Adrenal gland (tissue), 12 donors: ENCODE data around the gene THUMPD3. TPM values are rescaled to one million over a fixed set of nuclear protein-coding genes. Genes with fewer than 3 reads are reported as not detected.

ENCODE experiments used
- DNase-seq, 7 donors: peaks; one replicate each; pipeline ENCODE4 v3.0.0-alpha.2; 2019 to 2020
- H3K27ac ChIP-seq, 5 donors: fragments of 200-600 bp; sonication (generic) in 4 of 5; 1 replicate in 3 of 5; 2 replicates in 2 of 5; pipeline versions ENCODE4 v1.5.1 to v1.8.0; 2016 to 2020; ENCODE audit warnings: mild to moderate bottlenecking in 1 of 5
- H3K27me3 ChIP-seq: fragments of 200-600 bp; 2 replicates; pipeline ENCODE4 v1.8.0; 2021
- H3K36me3 ChIP-seq, 2 donors: fragments of 200-600 bp; replicated peaks in 1 of 2; 1 replicate in 1 of 2; 2 replicates in 1 of 2; pipeline versions ENCODE4 v1.5.1 to v1.8.0; 2018 to 2022
- H3K4me1 ChIP-seq, 2 donors: fragments of 200-600 bp; replicated peaks in 1 of 2; 1 replicate in 1 of 2; 2 replicates in 1 of 2; pipeline versions ENCODE4 v1.5.1 to v1.8.0; 2018 to 2021
- H3K4me3 ChIP-seq, 4 donors: fragments of 200-600 bp; sonication (generic) in 3 of 4; one replicate each; pipeline ENCODE4 v1.5.1; 2016 to 2018
- H3K9me3 ChIP-seq, 3 donors: fragments of 200-600 bp; sonication (generic) in 1 of 3; replicated peaks in 1 of 3; 1 replicate in 2 of 3; 2 replicates in 1 of 3; pipeline versions ENCODE4 v1.5.1 to v1.8.0; 2016 to 2021
- CTCF ChIP-seq, 6 experiments: fragments of 450-650 bp in 4 of 6; fragments of 200-600 bp in 2 of 6; sonication (generic) in 1 of 6; IDR thresholded peaks; 1 replicate in 5 of 6; 2 replicates in 1 of 6; pipeline versions ENCODE4 v1.5.1 to v1.8.0; 2016 to 2021; ENCODE audit warnings: antibody characterized with exemption in 6 of 6, mild to moderate bottlenecking in 2 of 6, moderate library complexity in 1 of 6
- POLR2A ChIP-seq, 2 donors: fragments of 450-650 bp; IDR thresholded peaks; one replicate each; pipeline ENCODE4 v1.6.1; 2017; ENCODE audit warnings: antibody characterized with exemption in 2 of 2, mild to moderate bottlenecking in 2 of 2, moderate library complexity in 1 of 2
- WGBS, 4 donors: extraction: QIAGEN DNeasy Blood & Tissue Kit in 2 of 4; methylation state at CpG; one replicate each; pipeline versions ENCODE4 v1.1.5 to v1.1.7; 2013 to 2017; 5-methylcytosine and 5-hydroxymethylcytosine counted together
- intact Hi-C, 2 donors: fragments of 100-400 bp; cut with DNase I; formaldehyde crosslinking; loops; one replicate each; pipeline versions ENCODE4 v1.14.1 to v1.15.0; 2022 to 2023
- polyA plus RNA-seq, 3 donors: library from polyadenylated mRNA; stranded (reverse); fragments of 200-250 nt in 2 of 3; fragments of 350-450 nt in 1 of 3; fragmentation: Illumina TruSeq in 1 of 3; extraction: RNeasy Lipid Tissue Mini Kit (QIAGEN cat#74804) in 1 of 3; gene quantifications; one replicate each; pipeline ENCODE4 v1.2.3, GENCODE V29; 2013 to 2014
- total RNA-seq, 9 donors: library from RNA; depleted of rRNA in 4 of 9; stranded (reverse); fragments of >200 nt in 4 of 9; fragments of 120-200 nt in 1 of 9; fragmentation: NEBNext Ultra II Directional in 1 of 9; extraction: Animal tissue kit (Norgen Biotek cat#: 25700) in 1 of 9; gene quantifications; one replicate each; pipeline versions ENCODE4 v1.1.0 to v1.2.4, GENCODE V29; 2013 to 2023
- donor health status: healthy with polysubstance abuse.
- donor health status: Bipolar disorder and iron deficiency.
- donor health status: DM: yes; HTN: yes; CAD: no.
- donor health status: DM: no; HTN: no; CAD: no.
- donor health status: DM: no; HTN: no; CAD: no.
- donor health status: DM: yes; HTN: yes; CAD: no.

THUMPD3 gene
- total and polyA plus RNA-seq, 12 donors, result 20.1 to 84.3 (median 42.8) TPM

DNA sequence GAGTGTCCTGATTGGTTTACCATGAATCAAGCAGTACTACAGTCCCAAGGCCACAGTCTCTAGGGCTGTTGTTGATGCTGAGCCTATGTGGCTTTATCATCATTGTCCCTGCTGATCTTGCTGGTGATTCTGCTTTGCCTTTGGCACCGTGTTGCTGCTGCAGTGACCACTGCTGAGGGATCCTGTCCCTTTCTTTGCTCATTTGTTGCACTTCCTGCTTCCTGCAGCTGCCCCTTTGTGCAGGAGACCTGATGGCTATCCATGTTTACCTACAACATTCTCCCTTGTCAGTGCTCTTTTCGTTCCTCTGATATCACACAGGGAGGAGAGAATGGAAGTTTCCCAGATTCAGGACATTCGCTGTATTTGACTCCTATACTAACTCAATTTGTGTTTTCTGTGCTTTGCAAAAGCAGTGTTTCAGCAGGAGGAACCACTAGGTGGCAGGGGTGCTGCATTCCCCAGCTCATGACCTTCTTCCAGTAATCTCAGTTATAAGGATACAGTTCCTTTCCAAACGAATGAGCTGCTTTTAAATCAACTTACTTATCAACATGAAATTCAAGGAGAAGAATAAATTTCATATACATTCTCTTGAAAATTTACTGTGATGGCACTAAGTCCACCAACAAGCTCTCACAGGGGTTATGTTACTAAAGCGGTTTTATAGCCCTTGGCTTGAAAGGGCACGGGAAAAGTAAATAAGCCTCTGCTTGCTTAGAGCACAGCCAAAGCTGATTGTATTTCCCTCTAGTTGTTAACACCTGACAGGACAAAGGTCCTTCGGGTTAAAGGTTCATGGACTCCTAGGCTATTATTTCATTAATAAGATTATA lies 9.7 kb upstream of the THUMPD3 start:
- intact Hi-C loops, result no loop called here
- WGBS, 4 donors, result 18 to 21% (median 19%) methylated on average over 7 of the region's 7 CpGs
- H3K27ac ChIP-seq, result peak overlapping the region in 3 of 5 donors; percentile 28 to 59 (median 50)

DNA sequence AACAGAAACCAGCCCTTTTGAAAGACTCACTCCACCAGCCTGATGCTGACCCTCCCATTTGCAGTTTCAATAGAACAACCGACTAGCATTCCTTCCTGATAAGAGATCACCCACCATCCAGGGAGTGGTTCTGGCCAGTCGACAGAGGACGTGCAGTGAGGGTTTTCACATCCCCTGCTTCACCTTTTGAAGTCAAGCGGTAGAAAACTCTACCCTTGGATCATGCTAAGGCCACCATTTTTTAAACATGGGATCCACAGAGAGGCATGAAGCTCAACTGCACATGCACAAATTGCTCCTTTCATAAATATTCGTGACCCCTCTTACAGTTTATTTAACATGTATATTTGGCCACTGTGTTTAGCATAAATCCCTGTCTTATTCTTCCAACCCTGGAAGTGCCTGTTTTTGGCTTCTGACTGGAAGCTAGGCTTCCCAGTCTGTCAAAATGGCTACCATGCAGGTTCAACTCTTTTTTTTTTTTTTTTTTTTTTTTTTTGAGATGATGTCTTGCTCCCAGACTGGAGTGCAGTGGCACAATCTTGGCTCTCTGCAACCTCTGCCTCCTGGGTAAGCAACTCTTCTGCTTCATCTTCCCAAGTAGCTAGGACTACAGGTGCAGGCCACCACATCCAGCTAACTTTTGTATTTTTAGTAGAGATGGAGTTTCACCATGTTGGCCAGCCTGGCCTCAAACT lies 1.0 kb upstream of the THUMPD3 start:
- 69 to 91% (median 71%) methylated on average over 4 to 5 of the region's 5 CpGs for WGBS, 4 donors
- Histone ChIP-seq H3K27ac (peak overlapping the region in 2 of 5 donors; percentile 92 to 93), H3K27me3 (no peaks in the 10 kb centered on the region), H3K36me3 (peaks cover 0 to 15% of the 10 kb centered on the region in 2 donors), H3K4me1 (peaks cover 12 to 21% of the 10 kb centered on the region in 2 donors), H3K4me3 (peak overlapping the region in 1 of 4 donors; percentile 56), H3K9me3 (no peaks in the 10 kb centered on the region)
- TF ChIP-seq POLR2A (IDR thresholded peaks at IDR 0.05) (no peak), CTCF (IDR thresholded peaks at IDR 0.05) (no peak)
- no peak for DNase-seq
- intact Hi-C loops, result no loop called here

More for the DNA sequence above, 9.7 kb upstream of the THUMPD3 start:
- Histone ChIP-seq H3K36me3 (no peaks in the 10 kb centered on the region), H3K27me3 (no peaks in the 10 kb centered on the region), H3K4me3 (no peak overlapping the region), H3K9me3 (no peaks in the 10 kb centered on the region), H3K4me1 (peaks cover 0 to 21% of the 10 kb centered on the region in 2 donors)
- TF ChIP-seq POLR2A (IDR thresholded peaks at IDR 0.05) (no peak), CTCF (IDR thresholded peaks at IDR 0.05) (peak; percentile 69 to 91 (median 88))
- DNase-seq, result peak; percentile 68 to 91 (median 82)

DNA sequence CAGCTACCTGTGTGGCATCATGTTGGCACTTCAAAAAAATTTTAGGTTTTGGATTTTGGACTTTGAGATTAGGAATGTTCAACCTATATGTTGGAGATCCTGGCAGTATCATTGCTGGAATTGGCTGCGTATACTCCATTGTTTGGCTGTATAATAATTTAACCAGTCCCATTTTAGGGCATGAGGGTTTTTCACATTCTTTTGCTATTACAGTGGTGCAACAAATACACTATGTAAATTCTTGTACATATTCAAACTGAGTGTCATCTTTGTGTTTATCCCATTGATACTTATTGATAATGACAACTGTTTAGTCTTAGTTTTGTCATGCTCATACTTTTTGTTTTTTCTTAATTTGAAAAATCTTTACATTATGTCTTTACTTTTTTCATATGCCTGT lies 6.7 kb downstream of the THUMPD3 start:
- DNase-seq, result no peak
- Histone ChIP-seq H3K27ac (no peak overlapping the region), H3K36me3 (peaks cover 0 to 81% of the 10 kb centered on the region in 2 donors), H3K4me3 (no peak overlapping the region), H3K9me3 (no peaks in the 10 kb centered on the region), H3K4me1 (peaks cover under 1 to 3% of the 10 kb centered on the region in 2 donors), H3K27me3 (no peaks in the 10 kb centered on the region)
- intact Hi-C loops, result no loop called here
- TF ChIP-seq POLR2A (IDR thresholded peaks at IDR 0.05) (no peak), CTCF (IDR thresholded peaks at IDR 0.05) (no peak)
- 95 to 100% (median 97%) methylated on average over 1 of the region's 1 CpG for WGBS, 4 donors

- Histone ChIP-seq H3K36me3 (peaks cover 0 to 92% of the 10 kb centered on the region in 2 donors), H3K4me3 (no peak overlapping the region), H3K4me1 (no peaks in the 10 kb centered on the region), H3K9me3 (no peaks in the 10 kb centered on the region), H3K27me3 (no peaks in the 10 kb centered on the region), H3K27ac (no peak overlapping the region)
- 75 to 87% (median 84%) methylated on average over 3 of the region's 3 CpGs for WGBS, 4 donors
- intact Hi-C loops, result no loop called here
- no peak for DNase-seq
- TF ChIP-seq CTCF (IDR thresholded peaks at IDR 0.05), result no peak
- TF ChIP-seq POLR2A (IDR thresholded peaks at IDR 0.05), result no peak
Observed at GRCh38 chr3:9373465-9373864, 10.6 kb downstream of the THUMPD3 start.
